HG02759 (cell line): Measurements from ENCODE around the gene ADAM19.

ENCODE experiments used
- ATAC-seq: cut with Tn5 transposase; IDR thresholded peaks from one replicate; pipeline ENCODE4 v1.9.1; 2021; ENCODE audit warnings: mild to moderate bottlenecking, moderate library complexity; ENCODE audit not compliant: unreplicated experiment

ADAM19 gene

GRCh38 chr5:157543825-157544622 lies 31.6 kb downstream of the ADAM19 start:
- ATAC-seq: no peak

- ATAC-seq: no peak
These were observed 33.1 kb downstream of the ADAM19 start for GRCh38 chr5:157542282-157543000.

- ATAC-seq: no peak
These were observed 34.0 kb downstream of the ADAM19 start for GRCh38 chr5:157541447-157542118.

GRCh38 chr5:157540707-157541446 lies 34.7 kb downstream of the ADAM19 start:
- ATAC-seq: peak; percentile 97

- ATAC-seq: no peak
These were observed 35.5 kb downstream of the ADAM19 start for GRCh38 chr5:157540124-157540523.

GRCh38 chr5:157539503-157540022 lies 36.0 kb downstream of the ADAM19 start:
- no peak for ATAC-seq

GRCh38 chr5:157538311-157538710 lies 37.3 kb downstream of the ADAM19 start:
- ATAC-seq: no peak

- ATAC-seq: no peak
These were observed 40.3 kb downstream of the ADAM19 start for GRCh38 chr5:157535042-157535865.

- ATAC-seq: no peak
These were observed 42.5 kb downstream of the ADAM19 start for GRCh38 chr5:157533011-157533481.

- ATAC-seq: no peak
These were observed 43.6 kb downstream of the ADAM19 start for GRCh38 chr5:157532022-157532421.

- ATAC-seq: no peak
These were observed 45.2 kb downstream of the ADAM19 start for GRCh38 chr5:157530226-157530972.

GRCh38 chr5:157529002-157529401 lies 46.6 kb downstream of the ADAM19 start:
- ATAC-seq: no peak

- ATAC-seq: no peak
These were observed 47.4 kb downstream of the ADAM19 start for GRCh38 chr5:157528036-157528632.

GRCh38 chr5:157524887-157525286 lies 50.7 kb downstream of the ADAM19 start:
- no peak for ATAC-seq

- ATAC-seq: no peak
These were observed 51.6 kb downstream of the ADAM19 start for GRCh38 chr5:157523976-157524375.

- ATAC-seq: no peak
These were observed 53.9 kb downstream of the ADAM19 start for GRCh38 chr5:157521704-157522029.

GRCh38 chr5:157520911-157521703 lies 54.5 kb downstream of the ADAM19 start:
- ATAC-seq: no peak
